Fibroblast of mammary gland (primary cell): ENCODE data around the gene RAB14.

Experiments used
- DNase-seq: peaks from one replicate; pipeline ENCODE4 v3.0.0-alpha.2; 2010; ENCODE audit warnings: low read depth
- H3K4me3 ChIP-seq: 2 replicates; pipeline ENCODE4 v1.5.1; 2011; ENCODE audit warnings: low read depth, mild to moderate bottlenecking, low read length, moderate library complexity; ENCODE audit not compliant: control insufficient read depth
- TF ChIP-seq, protein P1 (sequence below): conservative IDR thresholded peaks from 2 replicates; pipeline ENCODE4 v1.5.1; 2011; ENCODE audit warnings: low read depth, low read length, inconsistent platforms; ENCODE audit not compliant: control insufficient read depth, insufficient read depth

The RAB14 gene

DNA sequence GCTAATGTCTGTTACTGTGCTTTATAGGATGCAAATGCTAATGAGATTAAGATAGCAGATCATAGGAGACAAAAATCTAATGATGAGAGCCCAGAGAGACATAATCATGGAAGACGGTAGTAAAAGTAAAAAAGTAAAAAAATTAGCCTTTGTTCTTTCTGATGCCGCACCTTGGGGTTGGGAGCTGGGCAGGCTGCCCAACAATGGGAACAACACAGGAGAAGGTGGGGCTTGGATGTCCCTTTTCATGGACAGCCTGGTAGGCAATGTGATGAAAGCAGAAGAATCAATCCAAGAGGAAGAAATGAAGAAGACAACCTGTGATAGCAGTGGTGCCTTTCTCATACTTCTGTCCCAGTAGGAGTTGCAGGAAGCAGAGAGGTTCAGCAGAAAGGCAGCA is 57.2 kb downstream of the RAB14 start:
- no peak for DNase-seq
- no peak overlapping the region for H3K4me3 ChIP-seq
- TF ChIP-seq, protein P1, sequence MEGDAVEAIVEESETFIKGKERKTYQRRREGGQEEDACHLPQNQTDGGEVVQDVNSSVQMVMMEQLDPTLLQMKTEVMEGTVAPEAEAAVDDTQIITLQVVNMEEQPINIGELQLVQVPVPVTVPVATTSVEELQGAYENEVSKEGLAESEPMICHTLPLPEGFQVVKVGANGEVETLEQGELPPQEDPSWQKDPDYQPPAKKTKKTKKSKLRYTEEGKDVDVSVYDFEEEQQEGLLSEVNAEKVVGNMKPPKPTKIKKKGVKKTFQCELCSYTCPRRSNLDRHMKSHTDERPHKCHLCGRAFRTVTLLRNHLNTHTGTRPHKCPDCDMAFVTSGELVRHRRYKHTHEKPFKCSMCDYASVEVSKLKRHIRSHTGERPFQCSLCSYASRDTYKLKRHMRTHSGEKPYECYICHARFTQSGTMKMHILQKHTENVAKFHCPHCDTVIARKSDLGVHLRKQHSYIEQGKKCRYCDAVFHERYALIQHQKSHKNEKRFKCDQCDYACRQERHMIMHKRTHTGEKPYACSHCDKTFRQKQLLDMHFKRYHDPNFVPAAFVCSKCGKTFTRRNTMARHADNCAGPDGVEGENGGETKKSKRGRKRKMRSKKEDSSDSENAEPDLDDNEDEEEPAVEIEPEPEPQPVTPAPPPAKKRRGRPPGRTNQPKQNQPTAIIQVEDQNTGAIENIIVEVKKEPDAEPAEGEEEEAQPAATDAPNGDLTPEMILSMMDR: no peak

DNA sequence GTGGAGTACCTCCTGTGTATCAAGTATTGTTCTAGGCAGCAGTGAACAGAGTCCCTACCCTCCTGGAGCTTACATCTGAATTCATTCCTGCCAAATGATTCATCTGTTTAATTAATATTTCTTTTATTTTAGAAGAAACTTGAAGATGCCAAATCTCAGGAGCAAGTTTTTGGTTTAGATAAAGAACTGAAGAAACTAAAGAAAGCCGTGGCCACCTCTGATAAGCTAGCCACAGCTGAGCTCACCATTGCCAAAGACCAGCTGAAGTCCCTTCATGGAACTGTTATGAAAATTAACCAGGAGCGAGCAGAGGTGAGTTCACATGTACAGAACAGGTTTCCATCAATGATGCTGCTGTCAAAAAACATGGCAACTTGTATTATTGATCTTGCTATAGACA is 57.9 kb downstream of the RAB14 start:
- TF ChIP-seq, protein P1: no peak
- H3K4me3 ChIP-seq: no peak overlapping the region
- DNase-seq: no peak

DNA sequence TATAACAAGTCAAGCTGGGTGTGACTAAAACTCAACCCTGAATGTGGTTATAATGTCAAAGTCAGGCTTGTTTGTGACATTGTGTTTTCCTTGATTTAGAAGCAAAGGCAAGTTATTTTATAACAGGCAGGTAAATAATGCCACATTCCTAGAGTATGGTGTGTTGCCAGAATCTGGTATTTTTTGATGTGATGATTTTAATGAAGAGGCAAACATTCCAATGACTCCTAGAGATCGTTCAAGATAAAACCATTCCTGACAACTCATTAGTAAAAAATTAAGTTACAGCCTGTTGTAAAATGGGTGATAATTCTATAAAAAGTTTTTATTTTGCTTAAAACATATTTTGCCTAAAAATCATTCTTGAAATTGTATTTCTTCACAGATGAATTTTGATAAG is 60.0 kb downstream of the RAB14 start:
- TF ChIP-seq, protein P1: no peak

DNA sequence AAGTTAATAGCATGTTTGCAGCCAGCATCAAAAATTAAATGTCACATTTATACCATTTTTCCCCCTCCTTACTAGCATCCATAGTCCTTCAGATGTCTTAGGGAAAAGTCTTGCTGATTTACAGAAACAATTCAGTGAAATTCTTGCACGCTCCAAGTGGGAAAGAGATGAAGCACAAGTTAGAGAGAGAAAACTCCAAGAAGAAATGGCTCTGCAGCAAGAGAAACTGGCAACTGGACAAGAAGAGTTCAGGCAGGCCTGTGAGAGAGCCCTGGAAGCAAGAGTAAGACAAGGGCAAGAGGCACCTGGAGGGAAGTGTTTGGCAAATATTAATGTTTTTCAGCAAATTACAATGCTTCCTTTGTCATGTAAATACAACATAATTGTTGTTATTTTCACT is 60.4 kb downstream of the RAB14 start:
- no peak for DNase-seq
- no peak overlapping the region for H3K4me3 ChIP-seq
- TF ChIP-seq, protein P1: no peak

More for the DNA sequence above, 60.0 kb downstream of the RAB14 start:
- H3K4me3 ChIP-seq: no peak overlapping the region
- DNase-seq: no peak

DNA sequence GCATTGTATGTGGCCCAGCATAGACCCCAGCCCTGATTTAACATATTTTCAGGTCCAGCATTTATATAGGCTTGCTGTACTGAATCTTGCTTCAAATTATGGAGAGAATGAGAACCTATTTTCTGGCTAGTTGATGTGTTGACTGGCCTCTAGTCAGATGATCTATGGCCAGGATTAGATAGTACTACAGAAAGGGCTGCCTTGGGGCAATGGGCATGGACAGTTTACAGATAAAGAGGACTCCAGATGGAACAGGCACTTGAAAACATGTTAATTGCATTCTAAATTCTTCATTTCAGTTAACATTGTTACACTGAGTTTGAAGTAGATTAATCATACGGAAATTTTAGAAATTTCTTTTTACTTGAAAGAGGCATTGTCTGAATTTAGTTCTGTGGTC is 61.5 kb downstream of the RAB14 start:
- TF ChIP-seq, protein P1: no peak
- H3K4me3 ChIP-seq: no peak overlapping the region
- DNase-seq: no peak

DNA sequence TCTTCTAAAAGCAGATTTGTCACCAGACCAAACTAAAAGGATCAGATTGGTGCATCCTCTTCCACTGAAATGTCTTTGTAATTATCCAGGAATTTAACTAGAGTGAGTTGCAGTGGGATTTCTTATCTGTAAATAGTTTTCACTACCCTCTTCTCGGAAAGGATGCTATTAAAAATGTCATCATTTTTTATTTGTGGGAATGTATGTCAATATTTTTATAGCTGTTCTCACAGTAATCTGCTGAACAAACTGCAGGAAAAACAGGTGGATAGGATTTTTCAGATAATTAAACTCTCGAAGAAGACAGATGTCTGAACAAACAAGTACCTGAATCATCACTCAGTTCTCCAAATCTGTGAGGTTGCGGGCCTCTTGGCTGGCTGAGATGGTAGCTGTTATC is 62.7 kb downstream of the RAB14 start:
- TF ChIP-seq, protein P1: no peak
- no peak overlapping the region for H3K4me3 ChIP-seq
- DNase-seq: no peak

DNA sequence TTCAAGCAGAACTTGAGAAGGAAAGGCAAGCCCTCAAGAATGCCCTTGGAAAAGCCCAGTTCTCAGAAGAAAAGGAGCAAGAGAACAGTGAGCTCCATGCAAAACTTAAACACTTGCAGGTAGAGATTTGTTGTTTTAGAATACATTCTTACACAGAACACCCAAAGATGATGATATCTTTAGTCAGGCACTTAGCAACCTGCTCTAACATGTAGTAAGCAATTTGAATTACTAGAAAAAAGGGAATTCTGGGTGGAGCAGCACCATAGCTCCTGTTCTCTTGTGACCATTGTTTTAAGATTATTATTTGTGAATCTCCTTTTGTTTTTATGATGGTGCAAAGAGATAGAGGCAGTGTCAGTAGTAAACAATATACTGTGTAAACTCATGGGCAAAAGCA is 63.1 kb downstream of the RAB14 start:
- TF ChIP-seq, protein P1: no peak
- DNase-seq: no peak

More for the DNA sequence above, 63.1 kb downstream of the RAB14 start:
- H3K4me3 ChIP-seq: no peak overlapping the region
